Measurements from ENCODE around the gene SGCD. TPM values are rescaled to one million over a fixed set of nuclear protein-coding genes. Genes with fewer than 3 reads are reported as not detected.

The SGCD gene
- total RNA-seq, 1 experiment from 2014 or later = not detected

DNA sequence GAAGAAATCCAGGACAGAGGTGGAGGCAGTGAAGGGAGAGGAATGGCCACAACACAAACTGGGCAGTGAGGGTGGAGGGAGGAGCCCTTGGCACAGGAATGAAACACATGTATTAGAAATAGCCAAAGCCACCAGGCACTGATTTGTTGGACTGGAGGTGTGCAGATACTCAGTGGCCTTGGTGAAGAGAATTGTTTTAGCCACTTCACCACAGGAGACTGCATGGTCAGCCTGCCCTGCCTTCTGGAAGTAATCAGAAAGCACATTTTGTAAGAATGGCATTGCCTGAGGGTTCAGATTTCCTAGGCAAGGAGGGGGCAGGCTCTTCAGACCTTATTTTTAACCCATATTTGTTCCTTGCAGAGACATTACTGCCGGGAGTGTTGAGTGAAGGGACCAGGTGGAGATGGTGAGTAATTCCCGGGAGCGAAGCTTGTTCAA, 2.2 kb downstream of the SGCD start:
- H2AFZ ChIP-seq (ENCODE audit: low read depth, low read length, poor library complexity, severe bottlenecking) = no peak overlapping the region
- H3K4me3 ChIP-seq (replicated peaks in 1 of 2; ENCODE audit: low read depth in 1 of 2, low read length in 2 of 2) = no peak overlapping the region
- no peaks in the 10 kb centered on the region for H3K36me3 ChIP-seq (ENCODE audit: control insufficient read depth in 1 of 2, insufficient read depth in 2 of 2, low read length in 2 of 2)
- no peaks in the 10 kb centered on the region for H3K27me3 ChIP-seq (ENCODE audit: insufficient read depth, low read length)
- RAD21 ChIA-PET (ENCODE audit: low non-redundant PET in 1 of 2, low total read pairs in 2 of 2, uncharacterized antibody in 2 of 2, unreplicated experiment in 2 of 2) = no interaction called here
- no peaks in the 10 kb centered on the region for H3K79me2 ChIP-seq (ENCODE audit: insufficient read depth, low read length)
- H3K4me1 ChIP-seq (ENCODE audit: control insufficient read depth in 1 of 2, insufficient read depth in 2 of 2, low read length in 2 of 2) = no peaks in the 10 kb centered on the region
- no peaks in the 10 kb centered on the region for H3K9me2 ChIP-seq (ENCODE audit: insufficient read depth)
- BruUV-seq (replicated peaks) = no TSS peak
- intact Hi-C loops (cut with micrococcal nuclease) = no loop called here
- DNase-seq (ENCODE audit: low read depth, low spot score) = no peak
- no peaks in the 10 kb centered on the region for H4K20me1 ChIP-seq (ENCODE audit: insufficient read depth)
- peaks cover 0 to 3% of the 10 kb centered on the region in 2 experiments; a peak in 2 of 4 replicates for H3K9me3 ChIP-seq (ENCODE audit: control insufficient read depth in 1 of 2, insufficient read depth in 1 of 2, low read depth in 1 of 2, low read length in 2 of 2)
- no peak overlapping the region for H3K4me2 ChIP-seq (ENCODE audit: low read length)
- no peak for ATAC-seq
- TF ChIP-seq SIN3A (IDR thresholded peaks at IDR 0.05; ENCODE audit: low read depth) (no peak), YY1 (IDR thresholded peaks at IDR 0.05; ENCODE audit: extremely low read depth, insufficient replicate concordance, low read depth, low read length) (no peak)
- TF ChIP-seq, protein P1, sequence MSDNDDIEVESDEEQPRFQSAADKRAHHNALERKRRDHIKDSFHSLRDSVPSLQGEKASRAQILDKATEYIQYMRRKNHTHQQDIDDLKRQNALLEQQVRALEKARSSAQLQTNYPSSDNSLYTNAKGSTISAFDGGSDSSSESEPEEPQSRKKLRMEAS (IDR thresholded peaks at IDR 0.05) = no peak
- POLR2A ChIA-PET = no interaction called here
- CTCF ChIA-PET = no interaction called here
- H3K27ac ChIP-seq (ENCODE audit: low read depth, low read length) = no peak overlapping the region
- H3K9ac ChIP-seq (ENCODE audit: low read length) = no peak overlapping the region

DNA sequence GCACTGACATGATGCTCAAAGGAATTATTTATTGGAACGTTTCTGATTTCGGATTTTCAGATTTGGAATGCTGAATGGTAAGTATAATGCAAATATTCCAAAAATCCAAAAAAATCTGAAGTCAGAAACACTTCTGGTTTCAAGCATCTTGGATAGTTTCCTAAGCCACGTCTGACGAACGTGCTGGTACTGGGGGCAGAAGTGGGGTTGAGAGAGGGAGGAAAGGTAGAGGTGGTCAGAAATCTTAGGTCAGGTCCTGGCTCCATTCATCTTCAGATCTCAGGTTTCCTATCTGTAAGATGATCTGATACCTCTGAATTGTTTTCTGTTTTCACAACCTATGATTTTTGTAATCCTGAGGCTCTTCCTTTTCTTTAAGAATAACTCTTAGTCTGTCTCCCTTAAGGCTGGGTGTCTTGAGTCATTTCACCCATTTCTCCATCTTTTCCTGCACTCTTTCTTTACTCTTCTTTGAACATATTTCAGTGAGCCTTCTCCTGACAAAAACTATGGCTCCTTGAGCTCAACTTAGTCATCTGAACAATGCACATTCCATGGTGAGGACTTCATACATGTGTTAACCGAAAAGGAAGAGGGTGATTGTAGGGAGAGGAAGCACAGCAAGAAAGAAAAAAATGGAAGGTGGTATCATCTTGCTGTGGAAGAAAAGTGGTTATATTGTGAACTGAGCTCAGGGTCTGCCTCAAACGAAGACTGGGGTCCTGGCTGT, 3.3 kb downstream of the SGCD start:
- no TSS peak for BruUV-seq (replicated peaks)
- Histone ChIP-seq H3K4me1 (ENCODE audit: control insufficient read depth in 1 of 2, insufficient read depth in 2 of 2, low read length in 2 of 2) (no peaks in the 10 kb centered on the region), H3K36me3 (ENCODE audit: control insufficient read depth in 1 of 2, insufficient read depth in 2 of 2, low read length in 2 of 2) (no peaks in the 10 kb centered on the region), H3K9me2 (ENCODE audit: insufficient read depth) (no peaks in the 10 kb centered on the region), H3K79me2 (ENCODE audit: insufficient read depth, low read length) (no peaks in the 10 kb centered on the region), H3K27ac (ENCODE audit: low read depth, low read length) (no peak overlapping the region), H3K9me3 (ENCODE audit: control insufficient read depth in 1 of 2, insufficient read depth in 1 of 2, low read depth in 1 of 2, low read length in 2 of 2) (peaks cover 0 to 3% of the 10 kb centered on the region in 2 experiments; a peak in 2 of 4 replicates), H3K27me3 (ENCODE audit: insufficient read depth, low read length) (no peaks in the 10 kb centered on the region), H3K4me2 (ENCODE audit: low read length) (no peak overlapping the region), H4K20me1 (ENCODE audit: insufficient read depth) (no peaks in the 10 kb centered on the region), H3K4me3 (replicated peaks in 1 of 2; ENCODE audit: low read depth in 1 of 2, low read length in 2 of 2) (no peak overlapping the region), H2AFZ (ENCODE audit: low read depth, low read length, poor library complexity, severe bottlenecking) (no peak overlapping the region), H3K9ac (ENCODE audit: low read length) (no peak overlapping the region)
- intact Hi-C loops (cut with micrococcal nuclease) = no loop called here
- DNase-seq (ENCODE audit: low read depth, low spot score) (no peak), ATAC-seq (no peak)
- ChIA-PET RAD21 (ENCODE audit: low non-redundant PET in 1 of 2, low total read pairs in 2 of 2, uncharacterized antibody in 2 of 2, unreplicated experiment in 2 of 2) (no interaction called here), POLR2A (no interaction called here), CTCF (no interaction called here)
- TF ChIP-seq, protein P2, sequence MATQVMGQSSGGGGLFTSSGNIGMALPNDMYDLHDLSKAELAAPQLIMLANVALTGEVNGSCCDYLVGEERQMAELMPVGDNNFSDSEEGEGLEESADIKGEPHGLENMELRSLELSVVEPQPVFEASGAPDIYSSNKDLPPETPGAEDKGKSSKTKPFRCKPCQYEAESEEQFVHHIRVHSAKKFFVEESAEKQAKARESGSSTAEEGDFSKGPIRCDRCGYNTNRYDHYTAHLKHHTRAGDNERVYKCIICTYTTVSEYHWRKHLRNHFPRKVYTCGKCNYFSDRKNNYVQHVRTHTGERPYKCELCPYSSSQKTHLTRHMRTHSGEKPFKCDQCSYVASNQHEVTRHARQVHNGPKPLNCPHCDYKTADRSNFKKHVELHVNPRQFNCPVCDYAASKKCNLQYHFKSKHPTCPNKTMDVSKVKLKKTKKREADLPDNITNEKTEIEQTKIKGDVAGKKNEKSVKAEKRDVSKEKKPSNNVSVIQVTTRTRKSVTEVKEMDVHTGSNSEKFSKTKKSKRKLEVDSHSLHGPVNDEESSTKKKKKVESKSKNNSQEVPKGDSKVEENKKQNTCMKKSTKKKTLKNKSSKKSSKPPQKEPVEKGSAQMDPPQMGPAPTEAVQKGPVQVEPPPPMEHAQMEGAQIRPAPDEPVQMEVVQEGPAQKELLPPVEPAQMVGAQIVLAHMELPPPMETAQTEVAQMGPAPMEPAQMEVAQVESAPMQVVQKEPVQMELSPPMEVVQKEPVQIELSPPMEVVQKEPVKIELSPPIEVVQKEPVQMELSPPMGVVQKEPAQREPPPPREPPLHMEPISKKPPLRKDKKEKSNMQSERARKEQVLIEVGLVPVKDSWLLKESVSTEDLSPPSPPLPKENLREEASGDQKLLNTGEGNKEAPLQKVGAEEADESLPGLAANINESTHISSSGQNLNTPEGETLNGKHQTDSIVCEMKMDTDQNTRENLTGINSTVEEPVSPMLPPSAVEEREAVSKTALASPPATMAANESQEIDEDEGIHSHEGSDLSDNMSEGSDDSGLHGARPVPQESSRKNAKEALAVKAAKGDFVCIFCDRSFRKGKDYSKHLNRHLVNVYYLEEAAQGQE (IDR thresholded peaks at IDR 0.05; ENCODE audit: low read depth) = no peak
- TF ChIP-seq ZFX (IDR thresholded peaks at IDR 0.05) (no peak), EGR1 (IDR thresholded peaks at IDR 0.05; ENCODE audit: low read depth) (no peak)
- TF ChIP-seq, protein P1 (IDR thresholded peaks at IDR 0.05) = no peak

Data from HCT116 (cell line).